Inflammatory macrophage treated with lipopolysaccharide for 1 hour (primary cell): ENCODE measurements around the gene HOXD4.

Experiments
- DNase-seq, 2 donors: peaks; one replicate each; pipeline ENCODE4 v3.0.0-alpha.2; 2020 to 2022

Gene HOXD4

GRCh38 chr2:176142281-176142680 is 9.1 kb upstream of the HOXD4 start:
- no peak for DNase-seq

GRCh38 chr2:176145085-176145969 is 6.0 kb upstream of the HOXD4 start:
- DNase-seq, result no peak

- DNase-seq, result no peak
Observed at GRCh38 chr2:176146101-176146500, 5.2 kb upstream of the HOXD4 start.

GRCh38 chr2:176146645-176147044 is 4.7 kb upstream of the HOXD4 start:
- no peak for DNase-seq

GRCh38 chr2:176147210-176147799 is 4.0 kb upstream of the HOXD4 start:
- DNase-seq, result no peak

- DNase-seq, result no peak
Observed at GRCh38 chr2:176147800-176148496, 3.4 kb upstream of the HOXD4 start.

GRCh38 chr2:176148751-176149421 is 2.5 kb upstream of the HOXD4 start:
- DNase-seq, result no peak

GRCh38 chr2:176149481-176149938 is 1.8 kb upstream of the HOXD4 start:
- DNase-seq, result no peak

GRCh38 chr2:176149939-176150583 is 1.3 kb upstream of the HOXD4 start:
- DNase-seq, result no peak

GRCh38 chr2:176150584-176151441 is 537 bp upstream of the HOXD4 start:
- no peak for DNase-seq

- no peak for DNase-seq
Observed at GRCh38 chr2:176152350-176153181, 1.2 kb downstream of the HOXD4 start.

- DNase-seq, result no peak
Observed at GRCh38 chr2:176154576-176155252, 3.4 kb downstream of the HOXD4 start.

- no peak for DNase-seq
Observed at GRCh38 chr2:176155356-176156044, 4.2 kb downstream of the HOXD4 start.

GRCh38 chr2:176156301-176156806 is 5.0 kb downstream of the HOXD4 start:
- no peak for DNase-seq

GRCh38 chr2:176156807-176157498 is 5.6 kb downstream of the HOXD4 start, which contains the start of gene HOXD3:
HOXD3 (plus strand) TSS chr2:176157307; CDS start chr2:176169115, 11,808 bp downstream.
- DNase-seq, result no peak

GRCh38 chr2:176157499-176158185 is 6.3 kb downstream of the HOXD4 start:
- no peak for DNase-seq

- no peak for DNase-seq
Observed at GRCh38 chr2:176158186-176158591, 6.8 kb downstream of the HOXD4 start.
